GM12872 (cell line): Measurements from ENCODE around the gene RAB11FIP2.

ENCODE experiments used
- TF ChIP-seq, protein P1 (sequence below): IDR thresholded peaks from 3 replicates; pipeline ENCODE4 v1.5.1; 2011; ENCODE audit warnings: low read depth, mild to moderate bottlenecking, low read length, moderate library complexity; ENCODE audit not compliant: insufficient read depth

The RAB11FIP2 gene

DNA sequence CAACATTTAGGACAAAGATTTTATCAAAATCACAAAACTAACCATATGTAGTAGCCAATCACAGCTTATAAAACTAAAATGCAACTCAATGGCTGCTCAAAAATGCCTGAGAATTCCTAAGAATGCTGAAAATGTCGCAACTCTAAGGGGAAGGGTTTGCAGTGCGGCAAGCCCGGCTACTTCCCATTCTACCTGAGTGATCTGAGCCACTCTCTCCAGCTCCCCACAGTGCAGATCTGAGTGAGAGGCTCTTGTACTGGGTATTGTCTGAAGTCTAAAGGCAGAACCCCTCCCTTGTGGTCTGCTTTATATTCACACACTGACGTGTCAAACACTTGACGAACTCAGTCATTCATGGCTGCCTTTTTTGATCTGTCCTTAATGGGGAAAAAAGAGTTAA, 28.9 kb downstream of the RAB11FIP2 start:
- TF ChIP-seq, protein P1, sequence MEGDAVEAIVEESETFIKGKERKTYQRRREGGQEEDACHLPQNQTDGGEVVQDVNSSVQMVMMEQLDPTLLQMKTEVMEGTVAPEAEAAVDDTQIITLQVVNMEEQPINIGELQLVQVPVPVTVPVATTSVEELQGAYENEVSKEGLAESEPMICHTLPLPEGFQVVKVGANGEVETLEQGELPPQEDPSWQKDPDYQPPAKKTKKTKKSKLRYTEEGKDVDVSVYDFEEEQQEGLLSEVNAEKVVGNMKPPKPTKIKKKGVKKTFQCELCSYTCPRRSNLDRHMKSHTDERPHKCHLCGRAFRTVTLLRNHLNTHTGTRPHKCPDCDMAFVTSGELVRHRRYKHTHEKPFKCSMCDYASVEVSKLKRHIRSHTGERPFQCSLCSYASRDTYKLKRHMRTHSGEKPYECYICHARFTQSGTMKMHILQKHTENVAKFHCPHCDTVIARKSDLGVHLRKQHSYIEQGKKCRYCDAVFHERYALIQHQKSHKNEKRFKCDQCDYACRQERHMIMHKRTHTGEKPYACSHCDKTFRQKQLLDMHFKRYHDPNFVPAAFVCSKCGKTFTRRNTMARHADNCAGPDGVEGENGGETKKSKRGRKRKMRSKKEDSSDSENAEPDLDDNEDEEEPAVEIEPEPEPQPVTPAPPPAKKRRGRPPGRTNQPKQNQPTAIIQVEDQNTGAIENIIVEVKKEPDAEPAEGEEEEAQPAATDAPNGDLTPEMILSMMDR: no peak

DNA sequence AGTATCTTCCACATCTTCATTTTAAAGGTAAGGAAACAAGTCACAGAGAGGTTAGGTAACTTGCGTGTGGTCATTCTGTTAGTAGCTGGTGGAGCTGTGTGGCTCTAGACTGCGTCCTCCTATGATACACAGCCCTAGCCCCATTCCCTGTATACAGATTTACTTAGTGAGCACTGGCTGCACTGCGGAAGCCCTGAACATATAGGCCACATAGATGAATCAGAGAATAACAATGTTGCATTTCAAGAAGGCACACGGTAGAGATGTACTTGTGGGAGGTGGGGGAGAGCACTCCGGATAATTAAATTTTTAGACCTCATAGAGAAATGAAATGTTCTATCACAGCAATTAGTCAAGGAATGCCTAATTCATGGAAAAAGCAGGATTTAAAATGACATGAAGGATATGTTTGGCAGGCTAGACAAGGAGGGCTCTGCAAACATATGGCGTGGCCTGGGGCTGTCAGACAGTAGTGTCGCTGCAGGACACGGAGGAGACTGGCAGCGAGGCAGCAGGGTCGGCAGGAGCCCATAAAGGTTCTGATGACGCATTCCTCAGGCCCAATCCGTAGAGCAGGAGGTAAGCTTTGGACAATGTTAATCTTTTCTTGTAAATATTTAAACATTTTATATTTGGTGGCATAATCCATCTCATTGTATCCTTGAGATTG, 29.5 kb downstream of the RAB11FIP2 start:
- TF ChIP-seq, protein P1: no peak

DNA sequence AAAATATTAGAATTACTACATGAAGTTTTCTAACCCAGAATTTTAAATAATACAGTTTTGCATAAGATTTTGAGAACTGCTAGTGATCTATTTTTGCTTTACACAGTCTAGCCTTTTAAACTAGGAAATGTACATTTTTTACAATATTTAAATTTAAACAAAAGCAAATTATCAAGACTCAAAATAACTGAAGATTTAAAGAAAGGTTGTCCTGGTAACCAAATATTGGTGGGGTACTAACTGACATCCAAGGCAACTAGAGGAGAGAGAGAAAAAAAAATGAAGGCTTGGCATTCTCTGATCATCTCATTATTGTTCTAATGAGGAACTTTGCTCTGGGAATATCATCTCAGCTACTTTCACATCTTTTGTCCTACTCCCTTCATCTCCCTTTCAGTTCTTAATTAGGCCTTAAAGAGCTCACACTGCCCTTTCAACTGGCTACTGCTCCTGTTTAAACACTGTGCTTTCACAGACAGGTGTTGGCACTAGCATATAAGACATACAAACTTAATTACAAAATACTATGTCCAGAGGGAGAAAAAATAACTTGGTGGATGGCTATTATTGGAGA, 33.7 kb downstream of the RAB11FIP2 start:
- TF ChIP-seq, protein P1: no peak

DNA sequence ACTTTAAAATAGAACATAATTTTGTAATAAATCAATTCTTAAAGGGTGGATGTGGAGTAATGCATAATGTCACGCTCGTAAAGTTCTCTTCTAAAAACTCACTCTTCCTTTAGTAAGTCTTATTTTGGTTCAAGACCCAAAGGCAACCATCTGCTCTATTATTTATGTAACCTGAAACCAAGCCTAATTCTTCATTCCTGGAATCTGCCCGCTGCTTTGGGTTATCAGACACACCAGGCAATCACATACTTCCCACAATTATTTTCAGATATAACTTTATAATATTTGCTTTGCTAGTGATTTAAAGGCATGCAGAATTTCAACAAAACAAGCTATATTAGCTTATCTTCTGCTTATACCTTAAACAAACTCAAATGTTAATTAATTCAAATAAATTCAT, 39.0 kb downstream of the RAB11FIP2 start:
- TF ChIP-seq, protein P1: no peak

GRCh38 chr10:118003126-118003525, 43.6 kb downstream of the RAB11FIP2 start:
- TF ChIP-seq, protein P1: no peak

GRCh38 chr10:118002581-118002980, 44.2 kb downstream of the RAB11FIP2 start:
- TF ChIP-seq, protein P1: no peak

- TF ChIP-seq, protein P1: no peak
Measured at GRCh38 chr10:117997673-117998072, 49.1 kb downstream of the RAB11FIP2 start.
